GM23248 (cell line): ENCODE results near the gene VRK2.

Source experiments
- EZH2 ChIP-seq: fragments of 200-600 bp; sonication (generic); IDR thresholded peaks from 2 replicates; pipeline ENCODE4 v1.6.1; 2018; ENCODE audit warnings: antibody characterized with exemption, mild to moderate bottlenecking; ENCODE audit not compliant: insufficient read depth, poor library complexity, severe bottlenecking
- EZH2phosphoT487 ChIP-seq: fragments of 200-600 bp; sonication (generic); IDR thresholded peaks from 2 replicates; pipeline ENCODE4 v1.6.1; 2018; ENCODE audit warnings: antibody characterized with exemption, moderate library complexity, mild to moderate bottlenecking, low read depth; ENCODE audit not compliant: insufficient read depth

DNA sequence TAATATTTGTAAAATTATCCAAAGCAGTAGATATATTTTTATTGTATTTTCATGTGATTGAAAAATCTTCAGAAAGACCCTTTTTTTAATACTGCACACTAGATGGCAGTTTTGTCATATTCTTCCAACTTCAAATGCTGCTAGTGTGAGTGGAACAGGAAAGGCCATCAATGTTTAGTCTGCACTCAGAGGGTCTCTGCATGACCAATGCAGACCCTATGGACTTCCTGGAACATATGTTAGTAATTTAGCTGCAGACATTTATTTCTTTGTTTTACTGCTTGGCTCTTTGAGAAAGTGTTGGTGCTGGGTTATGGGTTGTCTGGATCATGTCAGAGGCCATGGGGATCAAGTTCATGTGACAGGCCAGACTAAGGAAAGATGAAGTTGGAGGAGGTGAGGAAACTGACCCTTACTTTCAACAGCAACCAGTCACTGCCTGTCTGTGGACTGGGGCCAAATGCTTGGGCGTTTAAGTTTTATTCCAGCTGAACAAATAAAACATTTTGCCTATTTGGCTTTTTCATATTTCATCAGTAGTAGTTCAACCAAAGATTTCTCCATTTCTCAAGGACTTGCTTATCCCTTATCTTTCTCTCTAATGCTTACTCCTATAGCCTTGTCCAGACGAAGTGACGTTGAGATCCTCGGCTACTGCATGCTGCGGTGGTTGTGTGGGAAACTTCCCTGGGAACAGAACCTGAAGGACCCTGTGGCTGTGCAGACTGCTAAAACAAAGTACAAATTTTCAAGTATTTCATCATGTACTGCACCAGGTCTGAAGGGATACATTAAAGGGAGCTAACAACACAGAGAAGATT lies 84.8 kb downstream of the VRK2 start:
- no peak for TF ChIP-seq EZH2
- no peak for TF ChIP-seq EZH2phosphoT487
